ENCODE measurements around the gene SLX9.

DNA sequence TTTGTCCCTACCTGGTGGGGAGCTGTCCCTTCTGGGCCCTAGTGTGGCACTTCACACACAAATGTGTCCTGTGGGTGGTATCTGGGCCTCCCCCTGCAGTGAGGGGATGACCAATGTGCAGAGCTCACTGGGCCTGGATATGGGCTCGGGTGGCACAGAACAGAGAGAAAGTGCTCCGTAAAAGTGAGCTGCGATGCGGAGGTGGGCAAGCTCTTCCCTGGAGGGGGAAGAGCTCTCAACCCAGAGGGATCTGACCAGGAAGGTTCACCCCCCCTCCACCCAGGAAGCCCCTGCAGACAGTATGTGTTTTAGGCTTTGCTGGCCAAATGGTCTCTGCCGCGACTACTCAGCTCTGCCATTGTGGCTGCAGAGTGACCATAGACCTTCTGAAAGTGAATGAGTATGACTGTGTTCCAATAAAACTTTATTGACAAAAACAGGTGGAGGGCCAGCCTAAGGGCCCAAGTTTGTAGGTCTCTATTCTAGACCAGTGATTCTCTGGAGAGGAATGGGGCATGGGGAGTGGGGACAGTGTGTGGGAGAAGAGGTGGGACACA is 10.5 kb upstream of the SLX9 start:
- TF ChIP-seq POLR2A (IDR thresholded peaks at IDR 0.05), result no peak
- TF ChIP-seq, protein P1, sequence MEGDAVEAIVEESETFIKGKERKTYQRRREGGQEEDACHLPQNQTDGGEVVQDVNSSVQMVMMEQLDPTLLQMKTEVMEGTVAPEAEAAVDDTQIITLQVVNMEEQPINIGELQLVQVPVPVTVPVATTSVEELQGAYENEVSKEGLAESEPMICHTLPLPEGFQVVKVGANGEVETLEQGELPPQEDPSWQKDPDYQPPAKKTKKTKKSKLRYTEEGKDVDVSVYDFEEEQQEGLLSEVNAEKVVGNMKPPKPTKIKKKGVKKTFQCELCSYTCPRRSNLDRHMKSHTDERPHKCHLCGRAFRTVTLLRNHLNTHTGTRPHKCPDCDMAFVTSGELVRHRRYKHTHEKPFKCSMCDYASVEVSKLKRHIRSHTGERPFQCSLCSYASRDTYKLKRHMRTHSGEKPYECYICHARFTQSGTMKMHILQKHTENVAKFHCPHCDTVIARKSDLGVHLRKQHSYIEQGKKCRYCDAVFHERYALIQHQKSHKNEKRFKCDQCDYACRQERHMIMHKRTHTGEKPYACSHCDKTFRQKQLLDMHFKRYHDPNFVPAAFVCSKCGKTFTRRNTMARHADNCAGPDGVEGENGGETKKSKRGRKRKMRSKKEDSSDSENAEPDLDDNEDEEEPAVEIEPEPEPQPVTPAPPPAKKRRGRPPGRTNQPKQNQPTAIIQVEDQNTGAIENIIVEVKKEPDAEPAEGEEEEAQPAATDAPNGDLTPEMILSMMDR (IDR thresholded peaks at IDR 0.05), result no peak
- TF ChIP-seq POLR2AphosphoS5 (IDR thresholded peaks at IDR 0.05), result no peak

Measured in breast epithelium (tissue), 3 donors.